Skin epidermis (tissue), 12 donors: ENCODE measurements around the gene DCXR.

Source experiments
- H3K27ac ChIP-seq, 21 experiments: fragments of 200-600 bp; sonication (generic) in 11 of 21; one replicate each; pipeline ENCODE4 v1.5.0; 2020; ENCODE audit warnings: mild to moderate bottlenecking in 3 of 21, inconsistent platforms in 2 of 21, moderate library complexity in 2 of 21
- H3K4me3 ChIP-seq, 7 experiments: fragments of 200-600 bp; sonication (generic) in 2 of 7; one replicate each; pipeline ENCODE4 v1.5.0; 2020; ENCODE audit warnings: inconsistent platforms in 2 of 7, mild to moderate bottlenecking in 2 of 7, moderate library complexity in 1 of 7

The DCXR gene

DNA sequence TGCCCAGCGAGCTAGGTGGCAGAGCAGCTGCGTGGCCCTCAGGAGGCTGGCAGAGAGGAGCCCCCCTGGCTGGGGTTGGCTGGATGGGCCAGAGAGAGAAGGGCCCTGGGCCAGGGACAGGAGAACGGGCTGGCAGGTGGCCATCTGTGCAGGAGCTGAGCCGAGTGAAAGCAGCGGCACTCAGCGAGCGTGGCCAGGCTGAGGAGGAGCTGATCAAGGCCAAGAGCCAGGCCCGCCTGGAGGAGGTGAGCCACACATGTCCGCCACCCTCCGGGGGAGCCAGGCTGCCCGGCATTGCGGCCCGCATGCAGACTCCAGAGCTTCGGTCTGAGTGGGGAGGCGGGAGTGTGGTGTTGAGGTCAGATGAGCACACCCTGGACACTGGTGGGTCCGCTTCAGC lies 8.1 kb downstream of the DCXR start:
- no peak overlapping the region for H3K27ac ChIP-seq

DNA sequence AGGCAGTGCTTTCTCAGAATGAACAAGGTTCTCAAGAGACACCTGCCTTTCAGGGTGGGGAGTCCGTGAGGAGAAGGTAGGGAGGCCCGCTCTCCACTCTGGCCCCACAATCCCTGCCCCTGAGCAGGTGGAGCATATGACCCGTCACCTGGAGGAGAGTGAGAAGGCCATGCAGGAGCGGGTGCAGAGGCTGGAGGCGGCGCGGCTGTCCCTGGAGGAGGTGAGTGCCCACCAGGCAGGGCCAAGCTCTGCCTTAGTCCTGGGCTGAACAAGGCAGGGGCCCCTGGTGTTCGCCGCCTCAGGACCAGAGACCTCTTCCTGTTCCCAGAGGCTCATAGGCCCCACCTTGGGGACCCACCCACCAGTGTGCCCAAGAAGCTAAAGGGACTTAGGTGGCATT lies 8.5 kb downstream of the DCXR start:
- no peak overlapping the region for H3K4me3 ChIP-seq
- no peak overlapping the region for H3K27ac ChIP-seq

More for the DNA sequence above, 8.1 kb downstream of the DCXR start:
- no peak overlapping the region for H3K4me3 ChIP-seq

DNA sequence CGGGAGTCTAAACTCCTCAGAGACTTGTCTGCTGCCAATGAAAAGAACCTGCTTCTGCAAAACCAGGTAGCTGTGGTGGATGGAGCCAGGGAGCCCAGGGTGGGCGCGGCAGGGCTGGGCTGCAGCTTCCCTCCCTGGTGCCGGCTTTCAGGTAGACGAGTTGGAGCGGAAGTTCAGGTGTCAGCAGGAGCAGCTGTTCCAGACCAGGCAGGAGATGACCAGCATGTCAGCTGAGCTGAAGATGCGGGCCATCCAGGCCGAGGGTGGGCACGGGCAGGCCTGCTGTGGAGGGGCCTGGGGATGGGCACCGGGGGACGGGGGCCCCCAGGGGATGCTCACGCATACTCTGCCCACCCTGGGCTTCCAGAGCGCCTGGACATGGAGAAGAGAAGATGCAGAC lies 9.3 kb downstream of the DCXR start:
- Histone ChIP-seq H3K4me3 (no peak overlapping the region), H3K27ac (no peak overlapping the region)

DNA sequence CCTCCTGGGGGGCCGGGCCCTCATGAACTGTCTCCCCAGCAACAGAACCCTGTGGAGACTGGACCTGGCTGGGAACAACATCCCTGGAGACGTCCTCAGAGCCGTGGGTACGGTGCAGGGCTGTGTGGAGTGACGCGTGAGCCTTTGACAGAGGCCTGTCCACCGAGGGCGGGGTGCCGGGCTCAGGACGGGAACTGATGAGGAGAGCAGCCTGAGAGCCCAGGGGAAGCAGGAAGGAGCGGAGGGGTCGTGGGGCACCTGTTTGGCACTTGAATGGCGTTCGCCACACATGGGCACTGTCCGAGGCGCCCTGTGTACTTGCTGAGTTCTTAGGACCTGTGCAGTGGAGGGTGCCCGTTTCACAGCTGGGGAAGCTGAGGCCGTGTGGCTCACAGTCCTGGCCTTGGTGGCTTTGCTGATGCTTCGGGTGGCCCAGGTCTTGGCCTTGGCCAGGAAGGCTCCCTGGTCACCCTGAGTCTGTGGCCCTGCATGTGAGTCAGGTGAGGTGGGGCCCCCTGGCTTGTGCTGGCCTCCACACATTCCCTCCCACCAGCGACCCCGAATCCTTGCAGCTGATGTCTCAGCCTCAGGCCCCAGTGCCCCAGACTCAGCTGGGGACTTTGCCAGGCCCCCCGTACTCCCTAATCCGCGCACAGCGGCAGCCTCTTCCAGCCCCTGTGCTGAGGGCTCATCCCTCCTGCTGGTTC lies 11.9 kb downstream of the DCXR start:
- Histone ChIP-seq H3K4me3 (no peak overlapping the region), H3K27ac (no peak overlapping the region)

DNA sequence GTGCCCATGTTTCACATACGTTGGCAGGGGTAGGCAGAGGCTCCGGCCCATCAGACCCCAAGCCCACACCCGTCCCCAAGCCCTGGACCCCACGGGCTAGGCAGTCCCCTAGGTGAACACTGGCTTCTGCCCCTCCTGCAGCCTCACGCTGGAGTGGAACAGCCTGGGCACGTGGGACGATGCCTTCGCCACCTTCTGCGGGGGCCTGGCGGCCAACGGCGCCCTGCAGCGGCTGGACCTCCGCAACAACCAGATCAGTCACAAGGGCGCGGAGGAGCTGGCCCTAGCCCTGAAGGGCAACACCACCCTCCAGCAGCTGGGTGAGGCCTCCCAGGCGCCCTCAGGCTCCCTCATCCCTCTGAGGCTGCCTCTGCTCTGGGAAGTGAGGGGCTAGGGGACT lies 12.6 kb downstream of the DCXR start:
- H3K27ac ChIP-seq, result no peak overlapping the region
- no peak overlapping the region for H3K4me3 ChIP-seq

DNA sequence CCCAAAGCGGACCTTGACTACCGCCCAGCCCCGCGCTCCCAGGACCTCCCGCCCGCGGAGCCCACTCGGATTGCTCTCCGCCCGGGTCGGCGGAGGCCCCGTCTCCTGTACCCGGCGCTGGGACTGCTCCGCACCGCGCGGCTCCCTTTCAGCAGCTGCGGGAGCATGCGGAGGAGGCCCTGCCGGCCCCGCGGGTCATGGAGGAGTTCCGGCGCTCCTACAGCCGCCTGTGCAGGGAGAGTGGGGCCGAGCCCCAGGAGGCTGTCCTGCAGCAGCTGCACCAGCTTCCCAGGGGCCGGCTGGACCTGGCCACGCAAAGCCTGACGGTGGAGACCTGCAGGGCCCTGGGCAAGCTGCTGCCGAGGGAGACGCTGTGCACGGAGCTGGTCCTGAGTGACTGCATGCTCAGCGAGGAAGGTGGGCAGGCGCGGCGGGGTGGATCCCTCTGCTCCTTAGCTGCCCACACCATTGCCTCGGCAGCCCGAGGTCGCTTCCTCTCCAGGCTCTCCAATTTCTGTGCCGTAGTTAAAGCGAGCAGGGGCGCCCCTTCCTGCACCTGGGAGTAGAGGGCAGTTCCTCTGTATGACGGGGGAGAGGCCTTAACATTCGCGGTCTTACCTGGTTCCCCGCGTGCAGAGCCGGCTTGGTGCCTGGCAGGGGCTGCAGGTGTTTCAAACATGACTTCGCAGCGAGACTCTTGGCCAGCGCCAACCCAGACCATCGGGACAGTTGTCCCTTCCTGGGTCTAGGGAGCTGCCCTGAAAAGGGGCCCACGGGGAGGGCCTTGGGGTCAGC lies 13.9 kb downstream of the DCXR start:
- H3K27ac ChIP-seq, result peak overlapping the region in 18 of 21 experiments; percentile 20 to 87 (median 68)

DNA sequence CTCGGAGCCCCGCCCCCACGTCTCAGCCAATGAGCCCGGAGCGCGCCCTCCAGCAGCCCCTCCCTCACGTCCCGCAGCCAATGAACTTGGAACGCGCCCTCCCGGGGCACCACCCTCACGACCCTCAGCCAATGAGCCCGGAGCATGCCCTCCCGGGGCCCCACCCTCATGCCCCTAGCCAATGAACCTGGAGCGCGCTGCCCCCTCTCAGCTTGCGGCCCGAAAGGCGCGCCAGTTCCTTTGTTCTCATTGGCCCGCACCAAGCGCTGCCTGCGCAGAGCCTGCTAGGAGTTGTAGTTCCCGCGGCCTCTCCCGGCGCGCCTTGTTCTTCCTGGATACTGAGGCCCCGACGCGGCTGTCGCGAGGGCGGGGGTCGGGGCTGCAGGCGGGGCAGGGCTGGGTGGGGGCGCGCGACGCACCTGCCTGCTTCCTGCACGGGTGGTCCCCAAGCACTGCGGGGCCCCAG lies 14.5 kb downstream of the DCXR start, which contains the start of gene LRRC45:
Gene LRRC45 (plus strand): TSS at position 325 of the 466 bp plus-strand sequence. CDS start 339 bp downstream, outside the sequence.
- peak within 1 kb of the TSS; percentile 40 to 87 (median 77) for H3K27ac ChIP-seq

More for the DNA sequence above, 13.9 kb downstream of the DCXR start:
- peak overlapping the region; percentile 66 to 89 (median 71) for H3K4me3 ChIP-seq

DNA sequence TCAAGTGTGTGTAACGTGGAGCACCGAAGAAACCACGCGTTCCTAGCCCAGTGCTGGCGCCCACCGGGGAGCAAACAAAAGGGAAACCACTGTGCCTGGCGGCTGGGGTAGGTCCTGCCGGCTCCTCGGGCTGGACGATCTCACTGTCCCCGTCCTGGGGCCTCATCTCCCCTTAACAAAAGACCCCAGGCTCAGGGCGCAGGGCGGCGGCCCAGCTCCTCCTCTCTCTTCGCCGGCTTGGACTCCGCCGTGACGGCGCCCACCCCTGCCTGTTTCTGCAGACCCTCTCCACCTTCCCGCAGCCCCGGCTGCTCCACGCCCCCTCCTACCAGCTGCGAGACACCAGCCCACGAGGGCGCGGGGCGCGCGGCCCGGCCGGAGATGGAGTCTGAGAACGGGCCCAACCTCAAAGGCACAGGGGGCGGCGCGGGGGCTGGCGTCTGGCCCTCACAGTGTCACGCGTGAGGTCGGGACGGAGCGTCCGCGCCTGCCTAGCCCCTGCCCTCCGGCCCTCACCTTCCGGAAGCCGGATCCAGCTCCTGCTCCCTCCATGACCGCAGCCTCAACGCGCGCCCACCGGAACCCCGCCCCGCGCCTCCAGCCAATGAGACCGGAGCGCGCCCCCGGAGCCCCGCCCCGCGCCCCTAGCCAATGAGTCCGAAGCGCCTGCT lies 15.1 kb downstream of the DCXR start, which contains the start of gene CENPX:
Gene CENPX (minus strand): TSS at position 569 of the 671 bp plus-strand sequence. CDS start 17 bp downstream, at position 552.
- H3K27ac ChIP-seq, result peak within 1 kb of the TSS; percentile 40 to 87 (median 77)

More for the DNA sequence above, 14.5 kb downstream of the DCXR start, which contains the start of gene LRRC45:
- peak within 1 kb of the TSS; percentile 66 to 99 (median 79) for H3K4me3 ChIP-seq

DNA sequence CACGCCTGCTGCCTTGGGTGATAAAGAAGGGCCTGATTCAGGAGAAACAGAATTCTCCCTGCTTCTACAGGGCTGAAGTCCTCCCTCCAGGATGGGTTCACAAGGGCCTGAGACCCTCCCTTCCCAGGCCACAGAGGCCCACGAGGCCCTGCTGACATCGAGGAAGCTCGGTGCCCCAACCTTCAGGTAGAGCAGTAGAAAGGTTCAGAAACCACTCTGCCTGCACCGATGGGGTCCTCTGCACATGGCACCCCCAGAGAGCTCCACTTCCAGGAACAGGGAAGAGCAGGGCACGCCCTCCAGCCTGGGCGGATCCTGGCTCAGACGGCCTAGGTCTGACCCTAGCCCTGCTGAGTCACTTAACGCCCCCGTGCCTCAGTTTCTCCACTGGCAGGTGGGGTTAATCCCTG lies 15.6 kb downstream of the DCXR start:
- H3K27ac ChIP-seq, result peak overlapping the region in 18 of 21 experiments; percentile 40 to 87 (median 79)

More for the DNA sequence above, 15.1 kb downstream of the DCXR start, which contains the start of gene CENPX:
- peak within 1 kb of the TSS; percentile 66 to 99 (median 79) for H3K4me3 ChIP-seq

DNA sequence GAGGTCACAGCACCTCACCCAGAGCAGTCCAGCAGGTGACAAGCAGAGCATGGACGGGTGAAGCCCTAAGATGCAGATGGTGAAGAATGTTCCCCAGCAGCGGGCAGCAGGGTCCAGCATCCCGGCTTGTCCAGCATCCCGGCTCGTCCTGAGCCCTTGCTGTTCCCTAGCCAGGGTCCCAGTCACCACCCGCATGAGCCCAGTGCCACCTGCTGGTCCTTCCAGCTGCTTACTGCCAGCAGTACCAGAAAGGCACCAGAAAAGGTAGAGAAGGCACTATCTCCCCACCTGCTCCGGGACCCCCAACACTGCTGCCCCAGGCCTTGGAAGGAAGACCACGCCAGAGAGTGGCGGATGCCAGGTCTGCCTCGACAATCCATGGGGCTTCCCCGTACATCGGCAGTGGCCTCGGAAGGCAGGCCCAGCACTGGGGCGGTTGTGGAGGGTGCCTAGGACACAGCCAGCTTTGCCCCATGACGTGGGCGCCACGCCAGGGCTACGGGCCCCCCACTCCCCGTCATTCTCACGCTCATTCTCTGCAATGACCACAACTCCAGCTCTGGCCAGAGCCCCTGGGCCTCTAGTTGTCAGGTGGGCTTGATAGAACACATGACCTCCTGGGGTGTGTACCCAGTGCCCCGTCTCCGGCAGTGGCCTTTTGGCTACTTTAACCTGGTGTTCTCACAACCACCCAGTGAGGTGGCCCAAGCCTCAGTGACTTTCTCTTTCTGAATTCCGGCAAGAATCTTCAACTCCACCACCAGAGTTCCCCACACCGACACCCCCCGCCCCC lies 16.2 kb downstream of the DCXR start:
- Histone ChIP-seq H3K4me3 (peak overlapping the region in 5 of 7 experiments; percentile 66 to 99 (median 69)), H3K27ac (peak overlapping the region in 8 of 21 experiments; percentile 58 to 87 (median 80))

More for the DNA sequence above, 15.6 kb downstream of the DCXR start:
- peak overlapping the region; percentile 66 to 99 (median 70) for H3K4me3 ChIP-seq

DNA sequence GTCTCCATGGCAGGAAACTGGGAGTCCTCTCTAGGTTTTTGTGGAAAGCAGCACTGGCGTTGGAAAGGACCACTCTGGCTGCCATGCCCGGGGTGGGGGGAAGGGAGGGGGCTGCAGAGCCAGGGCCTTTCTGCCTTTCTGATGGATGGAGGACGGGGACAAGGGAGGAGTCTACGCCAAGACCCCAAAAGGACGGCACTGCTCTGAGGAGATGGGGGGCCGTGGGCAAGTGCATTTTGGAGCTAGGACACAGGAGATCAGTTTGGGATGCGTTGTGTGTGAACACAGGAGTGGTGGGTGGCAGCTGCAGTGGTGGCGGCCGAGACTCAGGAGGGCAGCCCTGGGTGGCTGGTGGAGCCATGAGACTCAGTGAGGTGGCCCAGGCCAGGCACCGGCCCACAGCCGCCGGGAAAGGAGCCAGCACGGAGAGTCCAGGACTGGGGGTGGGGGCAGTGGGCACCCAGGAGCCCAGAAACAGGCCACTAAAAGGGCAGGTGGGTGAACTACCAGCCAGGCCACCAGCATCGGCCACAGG lies 16.9 kb downstream of the DCXR start:
- Histone ChIP-seq H3K4me3 (no peak overlapping the region), H3K27ac (no peak overlapping the region)

DNA sequence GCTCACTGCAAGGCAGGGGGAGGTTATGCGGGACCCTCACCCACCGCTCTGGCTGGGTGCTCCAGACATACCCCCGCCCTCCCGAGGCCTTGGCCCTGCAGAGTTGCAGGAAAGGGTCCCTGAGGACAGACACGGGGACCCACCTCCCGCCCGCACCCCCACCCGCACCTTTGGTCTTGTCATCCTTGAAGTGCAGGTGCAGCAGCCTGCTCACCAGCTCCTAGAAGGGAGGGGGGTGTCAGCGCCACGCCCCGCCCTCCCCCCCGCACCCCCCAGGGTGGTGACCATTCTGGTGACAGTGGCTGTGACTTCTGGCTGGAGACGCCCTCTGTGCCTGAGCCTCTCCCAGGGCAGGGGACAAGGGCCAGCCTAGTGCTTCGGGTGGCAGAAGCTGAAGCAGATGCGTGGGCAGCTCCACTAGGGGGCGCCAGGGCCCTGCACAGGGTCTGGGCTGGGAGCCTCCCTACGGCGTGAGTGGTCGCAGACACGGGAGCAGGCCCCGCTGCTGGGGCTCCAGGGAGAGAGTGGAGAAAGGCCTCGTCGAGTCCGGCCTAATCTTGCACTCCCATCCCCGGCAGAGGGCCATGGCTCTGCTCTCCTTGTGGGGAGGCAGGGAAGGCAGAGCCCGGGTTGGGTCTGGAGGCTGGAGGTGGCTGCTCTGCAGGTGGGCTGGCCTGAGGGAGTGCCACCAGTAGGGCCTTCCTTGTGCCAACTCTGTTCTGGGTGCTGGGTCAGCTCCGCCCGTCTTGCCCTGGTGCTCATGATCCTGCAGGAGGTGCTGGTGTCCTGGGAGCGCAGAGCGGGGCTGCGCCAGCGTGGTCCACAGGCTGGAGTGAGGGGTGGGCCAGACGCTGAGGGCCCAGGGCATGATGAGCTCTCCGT lies 17.6 kb downstream of the DCXR start:
- Histone ChIP-seq H3K27ac (no peak overlapping the region), H3K4me3 (no peak overlapping the region)

DNA sequence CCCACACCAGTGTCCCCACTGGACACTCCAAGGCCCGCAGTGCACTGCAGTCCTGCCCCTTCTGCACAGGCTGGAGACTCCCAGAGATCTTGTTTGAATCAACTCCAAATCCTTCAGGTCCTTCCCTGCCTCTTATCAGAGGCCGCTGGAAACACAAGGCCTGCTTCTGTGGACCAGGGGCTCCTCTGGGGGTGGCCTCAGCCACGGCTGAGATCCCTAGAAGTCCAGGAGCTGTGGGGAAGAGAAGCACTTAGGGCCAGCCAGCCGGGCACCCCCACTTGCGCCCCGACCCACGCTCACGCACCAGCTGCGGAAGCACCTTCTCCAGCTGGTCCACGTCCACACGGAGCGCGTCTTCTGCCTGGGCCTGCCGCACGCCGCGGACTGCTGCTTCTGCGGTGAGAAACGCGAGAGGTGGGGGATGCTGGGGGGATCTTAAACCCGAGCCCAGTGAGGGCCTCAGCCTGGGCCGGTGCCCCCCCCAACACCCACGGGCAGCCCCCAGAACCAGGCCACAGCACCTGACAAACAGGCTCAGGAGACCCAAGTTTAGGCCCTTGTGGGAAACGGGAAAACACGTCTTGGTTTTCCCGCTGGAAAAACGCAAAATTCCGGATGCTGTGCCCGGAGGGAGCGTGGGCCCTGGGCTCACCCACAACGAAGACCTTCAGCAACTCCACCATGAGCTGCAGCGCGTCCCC lies 18.4 kb downstream of the DCXR start:
- H3K4me3 ChIP-seq, result no peak overlapping the region
- H3K27ac ChIP-seq, result no peak overlapping the region

DNA sequence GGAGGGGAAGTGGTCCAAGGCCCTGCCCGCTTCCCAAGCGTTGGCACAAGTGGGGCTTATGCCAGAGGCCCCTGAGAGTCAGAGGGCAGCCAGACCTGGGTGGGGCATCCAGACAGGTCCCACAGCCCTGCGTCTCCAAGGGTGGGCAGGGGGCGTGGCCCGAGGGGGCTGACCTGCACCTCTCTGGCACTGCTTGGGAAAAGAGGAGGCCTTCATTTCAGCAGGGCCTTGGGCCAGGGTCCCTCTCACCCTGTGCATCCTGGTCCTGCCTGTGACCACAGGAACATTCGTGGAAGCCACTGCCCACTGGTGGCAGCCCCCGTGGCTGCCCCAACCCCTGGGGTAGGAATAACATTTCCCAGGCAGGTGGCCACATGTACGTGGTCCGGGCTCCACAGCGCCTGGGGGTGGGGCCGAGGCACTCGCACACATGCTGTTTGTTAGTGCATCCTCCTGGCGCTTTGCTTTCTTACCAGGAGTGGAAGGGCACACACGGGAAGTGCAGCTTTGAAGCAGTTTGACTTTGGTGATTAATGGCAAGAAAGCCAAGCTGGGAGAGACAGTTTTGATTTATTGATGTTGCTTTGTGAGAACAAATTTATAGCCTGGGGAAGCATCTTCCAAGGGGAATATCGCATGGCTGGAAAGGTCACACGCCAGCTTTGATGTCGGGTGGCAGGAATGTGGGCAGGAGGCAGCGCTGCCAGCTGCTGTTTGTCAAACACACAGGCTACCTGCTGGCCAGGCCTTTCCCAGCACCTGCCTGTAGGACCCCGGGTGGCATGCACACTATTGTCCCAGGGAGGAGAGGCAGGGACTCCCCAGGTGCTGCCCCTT lies 19.1 kb downstream of the DCXR start:
- H3K27ac ChIP-seq, result no peak overlapping the region

DNA sequence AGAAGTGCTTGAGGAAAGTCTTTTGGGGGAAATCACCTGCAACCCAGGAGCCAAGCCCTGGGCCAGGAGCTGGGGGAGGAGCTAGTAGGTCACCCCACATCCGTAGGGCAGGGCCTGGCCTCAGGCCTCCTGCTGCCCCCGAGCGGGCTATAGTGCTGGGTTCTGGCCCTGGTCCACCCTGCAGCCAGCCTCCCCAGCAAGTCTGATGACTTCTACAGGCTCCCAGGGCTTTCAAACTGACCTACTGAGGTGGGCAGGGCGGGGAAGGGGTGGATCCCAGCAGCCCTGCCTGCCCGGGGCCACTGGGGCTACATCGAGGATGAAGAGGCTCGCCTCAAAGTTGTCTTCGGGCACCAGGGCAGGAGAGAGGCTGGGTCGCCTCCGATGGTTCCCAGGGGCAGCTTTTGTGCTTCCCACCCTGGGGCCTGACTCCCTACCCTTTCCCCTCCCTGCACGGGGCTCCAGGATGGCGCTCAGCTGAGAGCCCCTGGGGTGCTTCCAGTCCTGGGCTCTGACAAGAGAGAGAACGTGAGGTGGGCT lies 19.8 kb downstream of the DCXR start:
- H3K4me3 ChIP-seq, result no peak overlapping the region
- no peak overlapping the region for H3K27ac ChIP-seq

More for the DNA sequence above, 19.1 kb downstream of the DCXR start:
- H3K4me3 ChIP-seq, result no peak overlapping the region

DNA sequence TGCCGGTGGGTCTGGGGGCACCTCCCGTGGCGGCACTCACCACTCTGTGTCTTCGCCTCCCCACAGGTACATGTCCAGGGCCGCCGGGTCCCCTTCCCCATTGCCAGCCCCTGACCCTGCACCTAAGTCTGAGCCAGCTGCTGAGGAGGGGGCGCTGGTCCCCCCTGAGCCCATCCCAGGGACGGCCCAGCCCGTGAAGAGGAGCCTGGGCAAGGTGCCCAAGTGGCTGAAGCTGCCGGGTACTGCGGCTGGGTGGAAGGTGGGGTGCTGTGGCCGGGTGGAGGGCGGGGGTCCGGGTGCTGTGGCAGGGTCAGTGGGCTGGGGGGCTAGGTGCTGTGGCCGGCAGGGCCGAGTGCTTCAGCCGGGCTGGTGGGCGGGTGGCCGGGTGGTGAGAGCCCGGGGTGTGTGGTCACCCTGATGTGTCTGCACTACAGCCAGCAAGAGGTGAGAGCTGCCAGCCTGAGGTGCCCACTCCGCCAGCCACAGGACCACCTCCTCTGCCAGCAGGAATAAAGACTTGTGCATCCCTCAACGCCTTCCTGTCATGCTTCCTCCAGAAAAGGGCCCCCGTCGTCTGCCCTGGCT lies 20.5 kb downstream of the DCXR start:
- H3K27ac ChIP-seq, result no peak overlapping the region
- H3K4me3 ChIP-seq, result no peak overlapping the region
